Medulla oblongata (tissue), 1 donor: ENCODE results near the gene APBA1.

Experiments used
- DNase-seq: peaks from one replicate; pipeline ENCODE4 v3.0.0-alpha.2; 2015; ENCODE audit errors: extremely low spot score

Gene APBA1

GRCh38 chr9:69657269-69657668, 14.9 kb downstream of the APBA1 start:
- DNase-seq, result no peak

GRCh38 chr9:69655065-69655464, 17.1 kb downstream of the APBA1 start:
- no peak for DNase-seq

- no peak for DNase-seq
Observed at GRCh38 chr9:69653261-69653660, 18.9 kb downstream of the APBA1 start.

GRCh38 chr9:69649566-69650250, 22.5 kb downstream of the APBA1 start:
- no peak for DNase-seq

- DNase-seq, result no peak
Observed at GRCh38 chr9:69647804-69648203, 24.4 kb downstream of the APBA1 start.

GRCh38 chr9:69646810-69647209, 25.4 kb downstream of the APBA1 start:
- peak; percentile 8 for DNase-seq

- DNase-seq, result peak; percentile 18
Observed at GRCh38 chr9:69645488-69645887, 26.7 kb downstream of the APBA1 start.

GRCh38 chr9:69643098-69643497, 29.1 kb downstream of the APBA1 start:
- DNase-seq, result no peak

- DNase-seq, result no peak
Observed at GRCh38 chr9:69637817-69638200, 34.4 kb downstream of the APBA1 start.

GRCh38 chr9:69637193-69637816, 34.9 kb downstream of the APBA1 start:
- DNase-seq, result no peak

- no peak for DNase-seq
Observed at GRCh38 chr9:69633716-69634115, 38.5 kb downstream of the APBA1 start.

- DNase-seq, result no peak
Observed at GRCh38 chr9:69632768-69633167, 39.4 kb downstream of the APBA1 start.

GRCh38 chr9:69627281-69627680, 44.9 kb downstream of the APBA1 start:
- no peak for DNase-seq

GRCh38 chr9:69623276-69623675, 48.9 kb downstream of the APBA1 start:
- DNase-seq, result no peak

GRCh38 chr9:69622676-69623075, 49.5 kb downstream of the APBA1 start:
- no peak for DNase-seq

- DNase-seq, result no peak
Observed at GRCh38 chr9:69621730-69622460, 50.3 kb downstream of the APBA1 start.

GRCh38 chr9:69620731-69621130, 51.4 kb downstream of the APBA1 start:
- DNase-seq, result no peak

GRCh38 chr9:69619233-69619632, 52.9 kb downstream of the APBA1 start:
- DNase-seq, result no peak

GRCh38 chr9:69617006-69617405, 55.2 kb downstream of the APBA1 start:
- no peak for DNase-seq

- no peak for DNase-seq
Observed at GRCh38 chr9:69615880-69616279, 56.3 kb downstream of the APBA1 start.

- DNase-seq, result no peak
Observed at GRCh38 chr9:69611221-69611620, 61.0 kb downstream of the APBA1 start.

GRCh38 chr9:69609156-69609555, 63.0 kb downstream of the APBA1 start:
- DNase-seq, result no peak

- DNase-seq, result no peak
Observed at GRCh38 chr9:69606089-69606488, 66.1 kb downstream of the APBA1 start.
